ENCODE measurements around the gene BICRAL. TPM values are rescaled to one million over a fixed set of nuclear protein-coding genes. Genes with fewer than 3 reads are reported as not detected.
A peak's percentile ranks its signal among the peaks of the same experiment; 100 is the strongest.

BICRAL gene
- total and polyA plus RNA-seq, 9 of the 15 experiments (the other 6 are each of a cell fraction or from before 2014, with no cell fraction given), result 1.2 to 11.9 (median 5.6) TPM

- TF ChIP-seq, protein P1, sequence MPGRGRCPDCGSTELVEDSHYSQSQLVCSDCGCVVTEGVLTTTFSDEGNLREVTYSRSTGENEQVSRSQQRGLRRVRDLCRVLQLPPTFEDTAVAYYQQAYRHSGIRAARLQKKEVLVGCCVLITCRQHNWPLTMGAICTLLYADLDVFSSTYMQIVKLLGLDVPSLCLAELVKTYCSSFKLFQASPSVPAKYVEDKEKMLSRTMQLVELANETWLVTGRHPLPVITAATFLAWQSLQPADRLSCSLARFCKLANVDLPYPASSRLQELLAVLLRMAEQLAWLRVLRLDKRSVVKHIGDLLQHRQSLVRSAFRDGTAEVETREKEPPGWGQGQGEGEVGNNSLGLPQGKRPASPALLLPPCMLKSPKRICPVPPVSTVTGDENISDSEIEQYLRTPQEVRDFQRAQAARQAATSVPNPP (IDR thresholded peaks at IDR 0.05; ENCODE audit: borderline replicate concordance, insufficient read depth, insufficient read length), result no peak
- TF ChIP-seq CBX3 (IDR thresholded peaks at IDR 0.05; ENCODE audit: borderline replicate concordance in 1 of 2, low read length in 2 of 2), result peak in 1 of 2 experiments; percentile 23; a peak in 1 of 3 replicates
- TF ChIP-seq PHTF2 (CRISPR knock-in tag; IDR thresholded peaks at IDR 0.05), result no peak
- TF ChIP-seq PYGO2 (tag; IDR thresholded peaks at IDR 0.05), result no peak
- TF ChIP-seq THAP7 (CRISPR knock-in tag; IDR thresholded peaks at IDR 0.05), result peak; percentile 86
- TF ChIP-seq MCM2 (IDR thresholded peaks at IDR 0.05; ENCODE audit: low read depth), result no peak
- no peak for TF ChIP-seq DIDO1 (tag; IDR thresholded peaks at IDR 0.05; ENCODE audit: low read depth)
- no peak for TF ChIP-seq YBX1 (IDR thresholded peaks at IDR 0.05)
- 0 out of 2 replicates have a peak, but pooled peaks have one; percentile 60 for TF ChIP-seq GATAD2A (IDR thresholded peaks at IDR 0.05)
- TF ChIP-seq PRDM10 (IDR thresholded peaks at IDR 0.05; ENCODE audit: partially characterized antibody), result peak; percentile 63
- no peak for TF ChIP-seq ZNF561 (CRISPR knock-in tag; conservative IDR thresholded peaks at IDR 0.05)
- TF ChIP-seq KLF6 (CRISPR knock-in tag; IDR thresholded peaks at IDR 0.05; ENCODE audit: borderline replicate concordance), result 0 out of 2 replicates have a peak, but pooled peaks have one; percentile 11
- 0 out of 2 replicates have a peak, but pooled peaks have one; percentile 48 for TF ChIP-seq NCOR1 (IDR thresholded peaks at IDR 0.05)
- no peak for TF ChIP-seq ZZZ3 (IDR thresholded peaks at IDR 0.05)
- 0 out of 2 replicates have a peak, but pooled peaks have one; percentile 20 for TF ChIP-seq PHB (CRISPR knock-in tag; IDR thresholded peaks at IDR 0.05)
- TF ChIP-seq SMARCE1 (IDR thresholded peaks at IDR 0.05), result peak; percentile 17; the same call in 1 of the 2 replicates
- TF ChIP-seq, protein P2, sequence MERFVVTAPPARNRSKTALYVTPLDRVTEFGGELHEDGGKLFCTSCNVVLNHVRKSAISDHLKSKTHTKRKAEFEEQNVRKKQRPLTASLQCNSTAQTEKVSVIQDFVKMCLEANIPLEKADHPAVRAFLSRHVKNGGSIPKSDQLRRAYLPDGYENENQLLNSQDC (CRISPR knock-in tag; IDR thresholded peaks at IDR 0.05), result peak; percentile 43; the same call in 1 of the 2 replicates
- TF ChIP-seq ZNF277 (CRISPR knock-in tag; IDR thresholded peaks at IDR 0.05; ENCODE audit: borderline replicate concordance), result no peak
- TF ChIP-seq FUS (optimal IDR thresholded peaks at IDR 0.05; ENCODE audit: low read depth, low read length), result no peak
- peak; percentile 10; the same call in 1 of the 2 replicates for TF ChIP-seq TEAD4 (IDR thresholded peaks at IDR 0.05; ENCODE audit: low read length)
- no peak for TF ChIP-seq TEAD4 (CRISPR knock-in tag; IDR thresholded peaks at IDR 0.05; ENCODE audit: borderline replicate concordance)
- TF ChIP-seq EGR1 (conservative IDR thresholded peaks at IDR 0.05), result 0 out of 2 replicates have a peak, but pooled peaks have one; percentile 2
Measured at GRCh38 chr6:42782689-42783176, 881 bp downstream of the BICRAL start (continued).

Data from K562 (cell line).